PFSK-1 (cell line): ENCODE results near the gene RBM38.

Experiments
- FOXP2 ChIP-seq: optimal IDR thresholded peaks from 2 replicates; pipeline ENCODE3; 2011; ENCODE audit warnings: borderline replicate concordance, control low read depth, inconsistent platforms; ENCODE audit not compliant: insufficient read depth; ENCODE audit errors: extremely low read length, extremely low read depth
- POLR2AphosphoS5 ChIP-seq: IDR thresholded peaks from 2 replicates; pipeline ENCODE4 v1.6.1; 2012; ENCODE audit warnings: low read depth, mild to moderate bottlenecking, control low read depth, low read length, moderate library complexity
- REST ChIP-seq, 2 experiments: IDR thresholded peaks; 2 replicates each; pipeline versions ENCODE4 v1.6.1 to v1.8.0; 2011 to 2012; ENCODE audit warnings: low read depth in 2 of 2, low read length in 2 of 2, control low read depth in 1 of 2, inconsistent platforms in 1 of 2, mild to moderate bottlenecking in 1 of 2, moderate library complexity in 1 of 2; ENCODE audit not compliant: insufficient read depth in 1 of 2
- SIN3A ChIP-seq: IDR thresholded peaks from 2 replicates; pipeline ENCODE4 v1.6.1; 2012; ENCODE audit warnings: mild to moderate bottlenecking, low read length, moderate library complexity, borderline replicate concordance; ENCODE audit not compliant: insufficient read depth
- TAF1 ChIP-seq: IDR thresholded peaks from 2 replicates; pipeline ENCODE4 v1.6.1; 2012; ENCODE audit warnings: low read length, control low read depth, borderline replicate concordance; ENCODE audit not compliant: insufficient read depth

RBM38 gene

GRCh38 chr20:57426271-57426689 is 35.1 kb downstream of the RBM38 start:
- TF ChIP-seq REST (IDR thresholded peaks at IDR 0.05; ENCODE audit: insufficient read depth in 1 of 2, low read depth in 2 of 2, low read length in 2 of 2) (no peak), POLR2AphosphoS5 (no peak), SIN3A (no peak), TAF1 (no peak), FOXP2 (no peak)

GRCh38 chr20:57426831-57427230 is 35.6 kb downstream of the RBM38 start:
- TF ChIP-seq TAF1: no peak
- no peak for TF ChIP-seq POLR2AphosphoS5
- no peak for TF ChIP-seq FOXP2

GRCh38 chr20:57428324-57429158 is 37.3 kb downstream of the RBM38 start:
- TF ChIP-seq SIN3A (no peak), TAF1 (no peak), POLR2AphosphoS5 (no peak), REST (IDR thresholded peaks at IDR 0.05; ENCODE audit: insufficient read depth in 1 of 2, low read depth in 2 of 2, low read length in 2 of 2) (no peak), FOXP2 (no peak)

GRCh38 chr20:57429159-57429496 is 37.9 kb downstream of the RBM38 start:
- TF ChIP-seq SIN3A: no peak
- no peak for TF ChIP-seq FOXP2
- TF ChIP-seq TAF1: no peak

- TF ChIP-seq TAF1 (no peak), POLR2AphosphoS5 (no peak), REST (IDR thresholded peaks at IDR 0.05; ENCODE audit: insufficient read depth in 1 of 2, low read depth in 2 of 2, low read length in 2 of 2) (no peak), SIN3A (no peak), FOXP2 (no peak)
Observed at GRCh38 chr20:57429580-57430200, 38.5 kb downstream of the RBM38 start.

GRCh38 chr20:57431539-57431835 is 40.3 kb downstream of the RBM38 start:
- TF ChIP-seq REST (IDR thresholded peaks at IDR 0.05; ENCODE audit: insufficient read depth in 1 of 2, low read depth in 2 of 2, low read length in 2 of 2) (no peak), POLR2AphosphoS5 (no peak), TAF1 (no peak), SIN3A (no peak), FOXP2 (no peak)
